CD14-positive monocyte (primary cell): Measurements from ENCODE around the gene R3HDM2. TPM values are rescaled to one million over a fixed set of nuclear protein-coding genes. Genes with fewer than 3 reads are reported as not detected.

Experiments used
- DNase-seq, 3 donors: peaks; one replicate each; pipeline ENCODE4 v3.0.0-alpha.2; 2011 to 2022
- H2AFZ ChIP-seq: 2 replicates; pipeline ENCODE4 v1.6.0; 2012; ENCODE audit warnings: mild to moderate bottlenecking, low read depth, low read length, inconsistent platforms; ENCODE audit not compliant: insufficient read depth, poor library complexity, severe bottlenecking
- H3K27ac ChIP-seq, 2 donors: 1 replicate in 1 of 2; 2 replicates in 1 of 2; pipeline ENCODE4 v1.5.1; 2012 to 2013; ENCODE audit warnings: low read length in 2 of 2, control low read depth in 1 of 2, inconsistent platforms in 1 of 2, low read depth in 1 of 2, mild to moderate bottlenecking in 1 of 2
- H3K27me3 ChIP-seq, 2 donors: one replicate each; pipeline versions ENCODE4 v1.6.0 to v1.6.1; 2011 to 2013; ENCODE audit warnings: low read length in 2 of 2; ENCODE audit not compliant: control insufficient read depth in 2 of 2, insufficient read depth in 2 of 2
- H3K36me3 ChIP-seq, 2 donors: replicated peaks in 1 of 2; 1 replicate in 1 of 2; 2 replicates in 1 of 2; pipeline versions ENCODE4 v1.5.1 to v1.6.1; 2012 to 2013; ENCODE audit warnings: low read length in 2 of 2, control low read depth in 1 of 2, inconsistent platforms in 1 of 2, mild to moderate bottlenecking in 1 of 2; ENCODE audit not compliant: insufficient read depth in 2 of 2, control insufficient read depth in 1 of 2
- H3K4me1 ChIP-seq, 2 donors: 1 replicate in 1 of 2; 2 replicates in 1 of 2; pipeline versions ENCODE4 v1.5.1 to v1.6.1; 2012 to 2013; ENCODE audit warnings: low read length in 2 of 2, control low read depth in 1 of 2, inconsistent platforms in 1 of 2, mild to moderate bottlenecking in 1 of 2, moderate library complexity in 1 of 2; ENCODE audit not compliant: insufficient read depth in 2 of 2, control insufficient read depth in 1 of 2
- H3K4me2 ChIP-seq: replicated peaks from 2 replicates; pipeline ENCODE3; 2012; ENCODE audit warnings: low read length, moderate library complexity, mild to moderate bottlenecking; ENCODE audit not compliant: poor library complexity, severe bottlenecking; ENCODE audit errors: extremely low read depth
- H3K4me3 ChIP-seq, 3 experiments: fragments of 200-600 bp in 1 of 3; sonication (generic) in 1 of 3; replicated peaks in 1 of 3; 1 replicate in 2 of 3; 2 replicates in 1 of 3; pipeline ENCODE4 v1.5.1; 2011 to 2013; ENCODE audit warnings: low read length in 3 of 3, mild to moderate bottlenecking in 3 of 3, control low read depth in 2 of 3, low read depth in 2 of 3, inconsistent platforms in 1 of 3, moderate library complexity in 1 of 3
- H3K79me2 ChIP-seq: 2 replicates; pipeline ENCODE4 v1.6.0; 2012; ENCODE audit warnings: mild to moderate bottlenecking, control low read depth, inconsistent platforms, low read length, moderate library complexity; ENCODE audit not compliant: insufficient read depth
- H3K9ac ChIP-seq: 2 replicates; pipeline ENCODE4 v1.6.0; 2017; ENCODE audit warnings: low read length, mild to moderate bottlenecking; ENCODE audit not compliant: insufficient read depth, poor library complexity, severe bottlenecking
- H3K9me3 ChIP-seq, 2 donors: replicated peaks in 1 of 2; 1 replicate in 1 of 2; 2 replicates in 1 of 2; pipeline versions ENCODE4 v1.5.1 to v1.6.1; 2012 to 2013; ENCODE audit warnings: low read length in 2 of 2, control low read depth in 1 of 2; ENCODE audit not compliant: control insufficient read depth in 1 of 2, insufficient read depth in 1 of 2
- H4K20me1 ChIP-seq: 2 replicates; pipeline ENCODE4 v1.6.0; 2012; ENCODE audit warnings: mild to moderate bottlenecking, low read length, control low read depth, moderate library complexity; ENCODE audit not compliant: insufficient read depth
- H3K27ac Mint-ChIP-seq, 7 donors: one replicate each; pipeline ENCODE4 v1.8.0; 2020; ENCODE audit warnings: mild to moderate bottlenecking in 7 of 7, mixed read lengths in 7 of 7, moderate library complexity in 6 of 7, inconsistent platforms in 2 of 7
- H3K27me3 Mint-ChIP-seq, 3 donors: one replicate each; pipeline ENCODE4 v1.8.0; 2021 to 2022; ENCODE audit warnings: low read depth in 3 of 3, mild to moderate bottlenecking in 3 of 3, mixed read lengths in 3 of 3, moderate library complexity in 3 of 3, inconsistent platforms in 1 of 3
- H3K36me3 Mint-ChIP-seq, 2 donors: one replicate each; pipeline ENCODE4 v1.8.0; 2020; ENCODE audit warnings: mixed read lengths in 2 of 2, inconsistent platforms in 1 of 2, mild to moderate bottlenecking in 1 of 2
- H3K4me1 Mint-ChIP-seq: one replicate; pipeline ENCODE4 v1.8.0; 2020; ENCODE audit warnings: mild to moderate bottlenecking, mixed read lengths
- H3K4me3 Mint-ChIP-seq, 2 donors: one replicate each; pipeline ENCODE4 v1.8.0; 2020; ENCODE audit warnings: mild to moderate bottlenecking in 2 of 2, mixed read lengths in 2 of 2, moderate library complexity in 1 of 2
- H3K9me3 Mint-ChIP-seq, 7 donors: one replicate each; pipeline ENCODE4 v1.8.0; 2020 to 2022; ENCODE audit warnings: mixed read lengths in 7 of 7, mild to moderate bottlenecking in 6 of 7, moderate library complexity in 6 of 7, inconsistent platforms in 2 of 7
- WGBS: methylation state at CpG from one replicate; pipeline ENCODE4 v1.1.5; 2013; ENCODE audit warnings: missing lambda C conversion rate; ENCODE audit not compliant: insufficient coverage; 5-methylcytosine and 5-hydroxymethylcytosine counted together
- intact Hi-C, 2 donors: fragments of 100-400 bp; cut with micrococcal nuclease; formaldehyde crosslinking; loops; one replicate each; pipeline versions ENCODE4 v1.15.0 to v1.15.1; 2023
- polyA plus RNA-seq, 3 donors: library from polyadenylated mRNA; depleted of rRNA in 1 of 3; unstranded in 2 of 3; stranded (reverse) in 1 of 3; fragments of 300-500 nt in 2 of 3; fragments of >200 nt in 1 of 3; fragmentation: Illumina TruSeq in 2 of 3; gene quantifications; 1 replicate in 2 of 3; 2 replicates in 1 of 3; pipeline ENCODE4 v1.2.3, GENCODE V29; 2012 to 2021
- TF ChIP-seq, protein P1 (sequence below): fragments of 200-600 bp; IDR thresholded peaks from one replicate; pipeline ENCODE4 v1.8.0; 2022; ENCODE audit warnings: antibody characterized with exemption, mild to moderate bottlenecking

R3HDM2 gene
- polyA plus RNA-seq, 3 donors: 4.2 to 69.4 (median 7.3) TPM

DNA sequence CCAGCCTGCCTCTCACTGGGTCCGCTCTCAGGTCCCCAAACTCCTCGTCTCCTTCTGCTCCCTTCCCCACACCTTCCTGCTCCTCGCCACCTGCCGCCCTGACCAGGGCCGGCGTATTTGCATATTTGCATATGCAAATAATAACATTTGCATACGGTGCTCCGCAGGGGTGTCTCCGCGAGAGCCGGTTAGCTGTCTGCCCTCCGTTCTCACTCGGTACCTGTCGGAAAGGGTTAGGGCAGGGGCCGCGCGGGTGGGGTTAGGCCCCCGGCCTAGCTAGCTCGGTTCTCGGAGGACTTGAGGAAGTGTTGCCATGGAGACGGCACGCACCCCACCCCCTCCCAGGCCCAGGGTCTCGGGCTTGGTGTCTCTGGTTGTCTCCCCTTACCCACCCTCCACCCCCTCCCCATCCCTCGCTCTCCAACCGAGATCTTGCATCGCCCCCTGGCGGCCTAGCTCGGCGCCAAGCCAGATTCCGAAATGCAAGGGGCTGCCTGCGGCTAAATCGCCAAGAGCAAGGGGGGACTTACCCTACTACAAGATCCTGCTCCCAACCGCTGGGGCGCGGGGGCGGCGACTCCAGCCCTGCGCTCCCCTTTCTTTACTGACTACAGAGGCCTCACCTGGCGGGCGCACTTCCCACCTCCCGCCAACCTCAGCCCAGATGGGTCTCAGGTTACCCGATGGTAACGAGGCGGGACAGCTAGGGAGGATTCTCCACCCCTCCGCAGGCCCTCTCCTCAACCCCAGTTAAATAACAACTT lies 188.0 kb downstream of the R3HDM2 start:
- Histone ChIP-seq H3K36me3 (peaks cover 4 to 13% of the 10 kb centered on the region in 2 donors), H3K9me3 (peaks cover 0 to 27% of the 10 kb centered on the region in 2 donors), H3K4me3 (peak overlapping the region in 1 of 3 experiments; percentile 65), H3K27me3 (peaks cover 45 to 53% of the 10 kb centered on the region in 2 donors), H3K79me2 (no peaks in the 10 kb centered on the region), H3K4me2 (peak overlapping the region; percentile 64), H4K20me1 (peaks cover 56% of the 10 kb centered on the region), H3K27ac (no peak overlapping the region), H2AFZ (no peak overlapping the region), H3K9ac (no peak overlapping the region), H3K4me1 (peaks cover 70 to 72% of the 10 kb centered on the region in 2 donors)
- peaks cover 63 to 65% (median 64%) of the 10 kb centered on the region in 3 donors for H3K27me3 Mint-ChIP-seq
- peak overlapping the region in 1 of 7 donors; percentile 25 for H3K27ac Mint-ChIP-seq
- H3K4me3 Mint-ChIP-seq: peak overlapping the region; percentile 43 to 99
- peaks cover 74% of the 10 kb centered on the region for H3K4me1 Mint-ChIP-seq
- TF ChIP-seq, protein P1, sequence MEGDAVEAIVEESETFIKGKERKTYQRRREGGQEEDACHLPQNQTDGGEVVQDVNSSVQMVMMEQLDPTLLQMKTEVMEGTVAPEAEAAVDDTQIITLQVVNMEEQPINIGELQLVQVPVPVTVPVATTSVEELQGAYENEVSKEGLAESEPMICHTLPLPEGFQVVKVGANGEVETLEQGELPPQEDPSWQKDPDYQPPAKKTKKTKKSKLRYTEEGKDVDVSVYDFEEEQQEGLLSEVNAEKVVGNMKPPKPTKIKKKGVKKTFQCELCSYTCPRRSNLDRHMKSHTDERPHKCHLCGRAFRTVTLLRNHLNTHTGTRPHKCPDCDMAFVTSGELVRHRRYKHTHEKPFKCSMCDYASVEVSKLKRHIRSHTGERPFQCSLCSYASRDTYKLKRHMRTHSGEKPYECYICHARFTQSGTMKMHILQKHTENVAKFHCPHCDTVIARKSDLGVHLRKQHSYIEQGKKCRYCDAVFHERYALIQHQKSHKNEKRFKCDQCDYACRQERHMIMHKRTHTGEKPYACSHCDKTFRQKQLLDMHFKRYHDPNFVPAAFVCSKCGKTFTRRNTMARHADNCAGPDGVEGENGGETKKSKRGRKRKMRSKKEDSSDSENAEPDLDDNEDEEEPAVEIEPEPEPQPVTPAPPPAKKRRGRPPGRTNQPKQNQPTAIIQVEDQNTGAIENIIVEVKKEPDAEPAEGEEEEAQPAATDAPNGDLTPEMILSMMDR: peak; percentile 73
- peaks cover 0 to 39% (median 13%) of the 10 kb centered on the region in 7 donors for H3K9me3 Mint-ChIP-seq
- WGBS: 3% methylated on average over 34 of the region's 45 CpGs
- peaks cover 29 to 32% of the 10 kb centered on the region in 2 donors for H3K36me3 Mint-ChIP-seq
- intact Hi-C loops: no loop called here
- DNase-seq: peak in 2 of 3 donors; percentile 39 to 53

GRCh38 chr12:57242329-57242690 lies 188.5 kb downstream of the R3HDM2 start:
- peaks cover 0 to 44% (median 13%) of the 10 kb centered on the region in 7 donors for H3K9me3 Mint-ChIP-seq
- Histone ChIP-seq H2AFZ (no peak overlapping the region), H3K9me3 (peaks cover 0 to 33% of the 10 kb centered on the region in 2 donors), H3K4me2 (peak overlapping the region; percentile 64), H3K9ac (no peak overlapping the region), H4K20me1 (peaks cover 61% of the 10 kb centered on the region), H3K79me2 (no peaks in the 10 kb centered on the region), H3K27me3 (peaks cover 50 to 59% of the 10 kb centered on the region in 2 donors), H3K4me3 (peak overlapping the region in 1 of 3 experiments; percentile 65), H3K27ac (no peak overlapping the region), H3K36me3 (peaks cover 4 to 13% of the 10 kb centered on the region in 2 donors), H3K4me1 (peaks cover 72 to 73% of the 10 kb centered on the region in 2 donors)
- intact Hi-C loops: no loop called here
- H3K4me3 Mint-ChIP-seq: peak overlapping the region in 1 of 2 donors; percentile 99
- peaks cover 79% of the 10 kb centered on the region for H3K4me1 Mint-ChIP-seq
- no peak overlapping the region for H3K27ac Mint-ChIP-seq
- TF ChIP-seq, protein P1: no peak
- no peak for DNase-seq
- WGBS: 1% methylated on average over 15 of the region's 18 CpGs
- H3K27me3 Mint-ChIP-seq: peaks cover 69 to 70% (median 69%) of the 10 kb centered on the region in 3 donors
- H3K36me3 Mint-ChIP-seq: peaks cover 32% of the 10 kb centered on the region in 2 donors
